ENCODE measurements around the gene PKD1.

The PKD1 gene

GRCh38 chr16:2089706-2090480 is 45.8 kb downstream of the PKD1 start:
- DNase-seq, result no peak

GRCh38 chr16:2088759-2089358 is 46.8 kb downstream of the PKD1 start:
- no peak for TF ChIP-seq CTCF (IDR thresholded peaks at IDR 0.05; ENCODE audit: low read depth, low read length)
- Histone ChIP-seq H3K4me1 (peaks cover 8% of the 10 kb centered on the region; the same call in 1 of the 2 replicates), H3K36me3 (peaks cover 73% of the 10 kb centered on the region), H3K9me3 (no peaks in the 10 kb centered on the region), H3K4me3 (ENCODE audit: low read depth, low read length) (no peak overlapping the region), H3K27me3 (no peaks in the 10 kb centered on the region)
- no peak for DNase-seq

More at GRCh38 chr16:2089706-2090480, 45.8 kb downstream of the PKD1 start:
- Histone ChIP-seq H3K4me1 (peaks cover 8% of the 10 kb centered on the region; the same call in 1 of the 2 replicates), H3K27me3 (no peaks in the 10 kb centered on the region), H3K4me3 (ENCODE audit: low read depth, low read length) (no peak overlapping the region), H3K36me3 (peaks cover 64% of the 10 kb centered on the region), H3K9me3 (no peaks in the 10 kb centered on the region)
- no peak for TF ChIP-seq CTCF (IDR thresholded peaks at IDR 0.05; ENCODE audit: low read depth, low read length)

- H3K4me3 ChIP-seq (ENCODE audit: low read depth, low read length), result no peak overlapping the region
- DNase-seq, result no peak
- no peaks in the 10 kb centered on the region for H3K9me3 ChIP-seq
- H3K27me3 ChIP-seq, result no peaks in the 10 kb centered on the region
- H3K36me3 ChIP-seq, result peaks cover 77% of the 10 kb centered on the region
- peaks cover 8% of the 10 kb centered on the region; the same call in 1 of the 2 replicates for H3K4me1 ChIP-seq
- TF ChIP-seq CTCF (IDR thresholded peaks at IDR 0.05; ENCODE audit: low read depth, low read length), result no peak
Measured at GRCh38 chr16:2087748-2088631, 47.7 kb downstream of the PKD1 start.

- H3K36me3 ChIP-seq, result peaks cover 73% of the 10 kb centered on the region
- no peak overlapping the region for H3K4me3 ChIP-seq (ENCODE audit: low read depth, low read length)
- peaks cover 8% of the 10 kb centered on the region; the same call in 1 of the 2 replicates for H3K4me1 ChIP-seq
- no peaks in the 10 kb centered on the region for H3K27me3 ChIP-seq
- no peak for DNase-seq
- H3K9me3 ChIP-seq, result no peaks in the 10 kb centered on the region
- no peak for TF ChIP-seq CTCF (IDR thresholded peaks at IDR 0.05; ENCODE audit: low read depth, low read length)
Measured at GRCh38 chr16:2086812-2087747, 48.6 kb downstream of the PKD1 start.

- H3K9me3 ChIP-seq, result no peaks in the 10 kb centered on the region
- H3K27me3 ChIP-seq, result no peaks in the 10 kb centered on the region
- no peak overlapping the region for H3K4me3 ChIP-seq (ENCODE audit: low read depth, low read length)
- no peak for DNase-seq
- peaks cover 8% of the 10 kb centered on the region; the same call in 1 of the 2 replicates for H3K4me1 ChIP-seq
- peaks cover 75% of the 10 kb centered on the region for H3K36me3 ChIP-seq
- TF ChIP-seq CTCF (IDR thresholded peaks at IDR 0.05; ENCODE audit: low read depth, low read length), result no peak
Measured at GRCh38 chr16:2086106-2086742, 49.5 kb downstream of the PKD1 start.
